Trophoblast cell (in vitro differentiated cells and primary cell): ENCODE data around the gene KLHL6.
"Not testable (repeated sequence)": the region's sequence is repeated elsewhere in the genome, so short reads cannot be mapped to it uniquely, and the experiment has no call there.

ENCODE experiments used
- DNase-seq, 2 donors: peaks; one replicate each; pipeline ENCODE4 v3.0.0-alpha.2; 2016
- H2AFZ ChIP-seq: 2 replicates; pipeline ENCODE4 v1.6.1; 2013; ENCODE audit warnings: low read length, moderate library complexity, mild to moderate bottlenecking; ENCODE audit not compliant: insufficient read depth, poor library complexity
- H2AK5ac ChIP-seq: 2 replicates; pipeline ENCODE4 v1.6.1; 2013; ENCODE audit warnings: mild to moderate bottlenecking, low read length
- H2BK120ac ChIP-seq: 2 replicates; pipeline ENCODE4 v1.6.1; 2013; ENCODE audit warnings: low read length, mild to moderate bottlenecking, moderate library complexity; ENCODE audit not compliant: insufficient read depth, poor library complexity
- H2BK12ac ChIP-seq: 2 replicates; pipeline ENCODE4 v1.6.1; 2013; ENCODE audit warnings: mild to moderate bottlenecking, low read length, moderate library complexity
- H2BK5ac ChIP-seq: 2 replicates; pipeline ENCODE4 v1.6.1; 2013; ENCODE audit warnings: low read length, low read depth, moderate library complexity, mild to moderate bottlenecking; ENCODE audit not compliant: poor library complexity
- H3K14ac ChIP-seq: 2 replicates; pipeline ENCODE4 v1.6.1; 2013; ENCODE audit warnings: mild to moderate bottlenecking, low read length
- H3K18ac ChIP-seq: 2 replicates; pipeline ENCODE4 v1.6.1; 2013; ENCODE audit warnings: mild to moderate bottlenecking, low read length
- H3K23ac ChIP-seq: 2 replicates; pipeline ENCODE4 v1.6.1; 2013; ENCODE audit warnings: low read length
- H3K27ac ChIP-seq: 2 replicates; pipeline ENCODE4 v1.5.1; 2013; ENCODE audit warnings: low read depth, mild to moderate bottlenecking, inconsistent platforms, low read length, moderate library complexity
- H3K27me3 ChIP-seq: 2 replicates; pipeline ENCODE4 v1.6.1; 2013; ENCODE audit warnings: inconsistent platforms, mild to moderate bottlenecking, low read length, moderate library complexity; ENCODE audit not compliant: insufficient read depth
- H3K36me3 ChIP-seq, 2 experiments: 1 replicate in 1 of 2; 2 replicates in 1 of 2; pipeline ENCODE4 v1.6.1; 2013; ENCODE audit warnings: low read length in 2 of 2, mild to moderate bottlenecking in 2 of 2, moderate library complexity in 1 of 2; ENCODE audit not compliant: insufficient read depth in 2 of 2, control insufficient read depth in 1 of 2
- H3K4ac ChIP-seq: 2 replicates; pipeline ENCODE4 v1.6.1; 2013; ENCODE audit warnings: low read depth, mild to moderate bottlenecking, low read length, moderate library complexity
- H3K4me1 ChIP-seq, 2 experiments: 1 replicate in 1 of 2; 2 replicates in 1 of 2; pipeline ENCODE4 v1.6.1; 2013; ENCODE audit warnings: low read length in 2 of 2, mild to moderate bottlenecking in 2 of 2, moderate library complexity in 1 of 2; ENCODE audit not compliant: insufficient read depth in 2 of 2, control insufficient read depth in 1 of 2
- H3K4me2 ChIP-seq: 2 replicates; pipeline ENCODE4 v1.6.1; 2013; ENCODE audit warnings: inconsistent platforms, mild to moderate bottlenecking, low read length, moderate library complexity
- H3K4me3 ChIP-seq: 2 replicates; pipeline ENCODE4 v1.5.1; 2013; ENCODE audit warnings: mild to moderate bottlenecking, low read depth, low read length, inconsistent platforms
- H3K79me1 ChIP-seq: one replicate; pipeline ENCODE4 v1.6.1; 2013; ENCODE audit warnings: low read length
- H3K79me2 ChIP-seq: 2 replicates; pipeline ENCODE4 v1.6.1; 2013; ENCODE audit warnings: low read length, mild to moderate bottlenecking; ENCODE audit not compliant: control insufficient read depth, insufficient read depth, poor library complexity
- H3K9ac ChIP-seq: 2 replicates; pipeline ENCODE4 v1.6.1; 2013; ENCODE audit warnings: mild to moderate bottlenecking, low read length
- H3K9me3 ChIP-seq: 2 replicates; pipeline ENCODE4 v1.6.1; 2013; ENCODE audit warnings: low read depth, mild to moderate bottlenecking, control low read depth, inconsistent platforms, low read length; ENCODE audit not compliant: insufficient read depth
- H4K12ac ChIP-seq: 2 replicates; pipeline ENCODE4 v1.6.1; 2013; ENCODE audit warnings: low read depth, mild to moderate bottlenecking, low read length, moderate library complexity
- H4K8ac ChIP-seq: 2 replicates; pipeline ENCODE4 v1.6.1; 2013; ENCODE audit warnings: low read depth, mild to moderate bottlenecking, low read length, moderate library complexity
- H4K91ac ChIP-seq: one replicate; pipeline ENCODE4 v1.6.1; 2013; ENCODE audit warnings: low read depth, mild to moderate bottlenecking, low read length, moderate library complexity
- WGBS: extraction: QIAGEN DNeasy Blood & Tissue Kit; methylation state at CpG from one replicate; pipeline ENCODE4 v1.1.7; 2013; ENCODE audit warnings: missing lambda C conversion rate; ENCODE audit not compliant: insufficient read length, insufficient coverage; ENCODE audit errors: extremely low coverage; 5-methylcytosine and 5-hydroxymethylcytosine counted together

KLHL6 gene

DNA sequence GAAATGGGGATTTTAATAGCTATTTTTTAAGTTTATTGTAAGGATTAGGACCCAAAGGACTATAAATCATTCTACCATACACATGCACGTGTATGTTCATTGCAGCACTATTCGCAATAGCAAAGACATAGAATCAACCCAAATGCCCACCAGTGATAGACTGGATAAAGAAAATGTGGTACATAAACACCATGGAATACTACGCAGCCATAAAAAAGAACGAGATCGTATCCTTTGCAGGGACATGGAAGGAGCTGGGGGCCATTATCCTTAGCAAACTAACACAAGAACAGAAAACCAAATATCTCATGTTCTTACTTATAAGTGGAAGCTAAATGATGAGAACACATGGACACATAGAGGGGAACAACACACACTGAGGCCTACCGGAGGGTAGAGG lies 26.7 kb downstream of the KLHL6 start:
- H3K9ac ChIP-seq, H2BK120ac ChIP-seq, H2AFZ ChIP-seq, H3K18ac ChIP-seq, H3K23ac ChIP-seq, H2BK5ac ChIP-seq, H3K79me1 ChIP-seq, H3K4me3 ChIP-seq, H3K79me2 ChIP-seq, H2AK5ac ChIP-seq, H2BK12ac ChIP-seq, H3K27ac ChIP-seq, H3K14ac ChIP-seq, H3K27me3 ChIP-seq, H4K8ac ChIP-seq, H4K91ac ChIP-seq, H3K9me3 ChIP-seq, H4K12ac ChIP-seq, H3K4me2 ChIP-seq, H3K4me1 ChIP-seq, H3K4ac ChIP-seq, H3K36me3 ChIP-seq, DNase-seq: not testable (repeated sequence)
- WGBS: no CpG with 5 or more reads among the region's 6 CpGs

DNA sequence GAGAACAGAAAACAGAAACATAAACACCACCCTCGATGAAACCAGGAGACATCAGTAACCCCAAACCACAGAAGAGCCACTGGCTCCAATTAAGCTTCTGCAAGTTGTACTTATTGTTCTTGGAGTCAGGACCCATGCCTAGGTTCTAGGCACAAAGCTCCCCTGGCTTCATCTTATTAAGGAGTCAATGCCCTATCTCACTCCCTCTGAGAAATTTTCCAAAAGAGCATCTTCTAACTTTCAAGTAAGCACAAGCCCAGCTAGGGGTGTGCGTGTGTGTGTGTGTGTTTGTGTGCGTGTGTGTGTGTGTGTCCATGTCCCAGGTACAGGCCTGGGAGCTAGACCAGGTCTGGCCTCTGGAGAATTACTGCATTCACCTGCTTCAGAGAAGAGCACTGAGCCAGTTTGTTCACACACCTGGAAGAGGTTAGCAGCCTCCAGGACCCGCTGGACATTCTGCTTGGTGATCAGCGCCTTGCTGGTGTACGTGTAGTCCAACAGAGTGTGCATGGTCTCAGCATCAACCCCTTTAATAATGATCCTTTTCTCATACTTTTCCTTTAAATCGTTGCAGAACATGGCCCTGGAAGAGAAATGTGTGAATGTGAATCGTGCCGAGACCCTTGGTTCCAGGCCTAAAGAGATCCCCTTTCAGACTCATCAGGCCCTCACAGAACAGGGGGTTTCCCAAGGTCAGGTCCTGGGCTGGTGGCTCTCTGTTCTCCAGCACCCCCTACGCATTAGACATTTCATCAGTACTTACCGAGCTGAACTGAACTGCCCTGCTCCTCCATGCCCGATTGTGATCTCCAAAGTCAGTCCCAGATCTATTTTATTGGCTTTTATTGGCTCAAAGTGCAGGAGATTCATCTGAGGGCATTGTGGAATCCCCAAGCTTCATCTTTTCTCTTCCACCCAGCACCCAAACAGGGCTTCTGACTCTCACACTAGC lies 27.8 kb downstream of the KLHL6 start:
- Histone ChIP-seq H4K12ac (no peak overlapping the region), H3K9me3 (no peaks in the 10 kb centered on the region), H3K9ac (no peak overlapping the region), H2AFZ (no peak overlapping the region), H3K4ac (no peak overlapping the region), H4K8ac (no peak overlapping the region), H3K79me1 (no peaks in the 10 kb centered on the region), H3K79me2 (no peaks in the 10 kb centered on the region), H2BK12ac (no peak overlapping the region), H3K36me3 (no peaks in the 10 kb centered on the region), H3K27me3 (no peaks in the 10 kb centered on the region), H3K4me1 (no peaks in the 10 kb centered on the region), H3K27ac (no peak overlapping the region), H3K4me2 (no peak overlapping the region), H3K4me3 (no peak overlapping the region), H3K23ac (no peak overlapping the region), H4K91ac (no peak overlapping the region), H3K18ac (no peak overlapping the region), H2AK5ac (no peak overlapping the region), H2BK5ac (no peak overlapping the region), H3K14ac (no peak overlapping the region), H2BK120ac (no peak overlapping the region)
- DNase-seq: no peak
- no CpG with 5 or more reads among the region's 12 CpGs for WGBS

DNA sequence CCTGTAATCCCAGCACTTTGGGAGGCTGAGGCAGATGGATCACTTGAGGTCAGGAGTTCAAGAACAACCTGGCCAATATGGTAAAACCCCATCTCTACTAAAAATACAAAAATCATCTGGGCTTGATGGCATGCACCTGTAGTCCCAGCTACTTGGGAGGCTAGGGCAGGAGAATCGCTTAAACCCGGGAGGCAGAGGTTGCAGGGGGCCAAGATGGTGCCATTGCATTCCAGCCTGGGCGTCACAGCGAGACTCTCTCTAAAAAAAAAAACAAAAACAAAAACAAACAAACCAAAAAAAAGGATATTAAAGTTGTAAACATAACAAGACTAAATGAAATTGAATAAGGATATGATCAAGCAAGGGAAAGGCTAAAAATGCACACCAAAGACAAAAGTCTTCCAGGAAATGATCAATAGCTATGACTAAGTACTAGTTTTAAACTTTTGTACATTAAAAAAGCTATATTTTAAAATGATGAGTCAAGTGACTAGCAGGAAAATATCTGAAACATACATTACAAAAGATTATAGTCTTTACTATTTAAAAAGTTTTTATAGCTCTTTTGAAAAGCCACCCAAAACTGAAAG lies 28.6 kb downstream of the KLHL6 start:
- Histone ChIP-seq H3K4ac (no peak overlapping the region), H3K18ac (no peak overlapping the region), H3K79me1 (no peaks in the 10 kb centered on the region), H2BK120ac (no peak overlapping the region), H3K27me3 (no peaks in the 10 kb centered on the region), H3K4me2 (no peak overlapping the region), H4K8ac (no peak overlapping the region), H3K9me3 (no peaks in the 10 kb centered on the region), H3K4me1 (no peaks in the 10 kb centered on the region), H3K14ac (no peak overlapping the region), H2BK12ac (no peak overlapping the region), H3K27ac (no peak overlapping the region), H3K23ac (no peak overlapping the region), H4K12ac (no peak overlapping the region), H3K36me3 (no peaks in the 10 kb centered on the region), H3K9ac (no peak overlapping the region), H3K4me3 (no peak overlapping the region), H3K79me2 (no peaks in the 10 kb centered on the region), H2AK5ac (no peak overlapping the region), H2BK5ac (no peak overlapping the region), H4K91ac (no peak overlapping the region), H2AFZ (no peak overlapping the region)
- no peak for DNase-seq
- WGBS: no CpG with 5 or more reads among the region's 4 CpGs

DNA sequence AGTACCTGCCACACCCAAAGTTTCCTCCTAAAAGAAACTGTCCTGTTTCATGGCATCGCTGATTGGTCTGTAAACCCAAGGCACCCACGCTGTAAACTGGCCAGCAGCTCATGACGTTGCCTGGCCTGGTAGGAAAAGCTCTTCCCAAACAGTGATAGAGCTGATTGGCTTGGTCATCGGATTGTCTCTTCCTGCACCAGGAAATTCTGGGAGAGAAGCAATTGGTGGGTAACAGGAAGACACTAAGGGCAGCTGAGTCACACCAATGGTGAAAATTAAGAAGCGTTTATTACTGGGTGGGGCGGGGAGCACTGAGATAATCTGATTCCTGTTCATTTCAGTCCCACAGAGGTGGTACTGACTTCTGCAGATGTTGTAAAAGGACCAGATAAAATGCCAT lies 31.0 kb downstream of the KLHL6 start:
- no peak for DNase-seq
- no peak overlapping the region for H2BK5ac ChIP-seq
- no peak overlapping the region for H4K12ac ChIP-seq
- H3K79me2 ChIP-seq: no peaks in the 10 kb centered on the region
- H2AK5ac ChIP-seq: no peak overlapping the region
- H3K14ac ChIP-seq: no peak overlapping the region
- H3K36me3 ChIP-seq: no peaks in the 10 kb centered on the region
- WGBS: no CpG with 5 or more reads among the region's 6 CpGs
- no peaks in the 10 kb centered on the region for H3K27me3 ChIP-seq
- H3K4me3 ChIP-seq: no peak overlapping the region
- H3K79me1 ChIP-seq: no peaks in the 10 kb centered on the region
- no peaks in the 10 kb centered on the region for H3K4me1 ChIP-seq
- H4K8ac ChIP-seq: no peak overlapping the region
- H3K4me2 ChIP-seq: no peak overlapping the region
- no peak overlapping the region for H2BK120ac ChIP-seq
- no peaks in the 10 kb centered on the region for H3K9me3 ChIP-seq
- no peak overlapping the region for H2AFZ ChIP-seq
- no peak overlapping the region for H3K23ac ChIP-seq
- no peak overlapping the region for H3K27ac ChIP-seq
- no peak overlapping the region for H2BK12ac ChIP-seq
- H3K18ac ChIP-seq: no peak overlapping the region
- no peak overlapping the region for H3K9ac ChIP-seq
- H3K4ac ChIP-seq: no peak overlapping the region
- no peak overlapping the region for H4K91ac ChIP-seq
